GM21576 (cell line): ENCODE results near the gene ULK1.
"Not testable (repeated sequence)": the region's sequence is repeated elsewhere in the genome, so short reads cannot be mapped to it uniquely, and the experiment has no call there.

Source experiments
- ATAC-seq: cut with Tn5 transposase; IDR thresholded peaks from one replicate; pipeline ENCODE4 v1.9.1; 2021; ENCODE audit warnings: mild to moderate bottlenecking, moderate library complexity; ENCODE audit not compliant: unreplicated experiment

ULK1 gene

GRCh38 chr12:131861261-131862083, 33.0 kb upstream of the ULK1 start:
- ATAC-seq: no peak

DNA sequence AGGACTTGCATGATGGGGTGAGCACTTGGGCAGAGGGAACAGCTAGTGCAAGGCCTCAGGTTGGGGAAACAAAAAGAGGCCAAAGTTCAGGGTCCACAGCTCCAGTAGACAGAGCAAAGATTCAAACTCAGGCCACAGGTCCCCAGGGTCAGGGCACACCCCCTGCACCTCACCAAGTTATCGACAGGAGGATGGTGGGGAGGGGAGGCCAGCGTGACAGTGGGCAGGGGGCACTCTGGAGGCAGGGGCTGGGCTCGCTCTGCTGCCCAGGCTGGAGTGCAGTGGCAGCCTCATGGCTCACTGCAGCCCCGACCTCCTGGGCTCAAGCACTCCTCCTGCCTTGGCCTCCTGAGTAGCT, 32.4 kb upstream of the ULK1 start:
- no peak for ATAC-seq

DNA sequence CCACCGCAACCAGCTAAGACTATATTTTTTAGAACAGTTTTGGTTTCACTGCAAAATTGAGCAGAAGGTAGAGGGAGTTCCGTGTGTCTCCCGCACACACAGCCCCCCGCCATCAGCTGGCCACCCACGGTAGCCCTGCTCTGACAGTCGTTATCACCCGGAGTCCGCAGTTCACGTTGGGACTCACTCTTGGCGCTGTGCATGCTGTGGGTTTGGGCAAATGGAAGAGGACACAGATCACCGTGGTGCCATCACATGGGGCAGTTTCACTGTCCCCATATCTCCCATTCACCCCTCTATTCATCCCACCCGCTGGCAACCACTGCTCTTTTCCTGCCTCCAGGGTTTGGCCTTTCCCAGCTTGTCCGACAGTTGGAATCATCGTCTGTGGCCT, 31.8 kb upstream of the ULK1 start:
- ATAC-seq: no peak

DNA sequence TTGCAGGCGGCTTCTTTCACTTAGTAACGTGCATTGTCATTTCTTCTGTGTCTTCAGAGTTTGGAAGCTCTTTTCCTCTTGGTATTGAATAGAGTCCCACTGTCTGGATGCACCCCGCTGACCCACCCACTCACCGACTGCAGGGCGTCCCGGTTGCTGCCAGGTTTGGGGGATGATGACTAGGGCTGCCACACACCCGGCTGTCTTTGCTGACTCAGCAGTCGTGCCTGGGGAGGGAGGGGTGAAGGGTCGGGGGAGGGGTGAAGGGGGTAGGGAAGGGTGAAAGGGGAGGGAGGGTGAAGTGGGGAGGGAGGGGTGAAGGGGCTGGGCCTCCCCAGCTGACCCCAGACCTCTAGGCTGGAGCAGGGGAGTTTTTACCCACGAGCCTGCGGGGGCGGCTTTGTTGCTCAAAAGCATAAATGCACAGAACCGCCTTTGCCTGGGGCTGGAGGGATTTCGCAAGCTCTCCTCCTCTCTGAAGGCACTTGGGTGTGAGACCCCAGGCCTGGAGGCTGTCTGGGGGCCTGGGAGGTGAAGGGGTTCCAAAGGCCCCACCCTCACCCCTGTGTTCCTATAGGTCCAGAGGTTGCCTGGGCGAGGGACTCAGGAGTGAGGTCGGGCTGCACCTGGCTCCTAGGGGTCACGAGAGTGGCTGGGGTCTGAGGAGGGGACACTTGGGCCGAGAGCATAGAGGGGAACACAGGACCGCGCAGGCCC, 31.3 kb upstream of the ULK1 start:
- no peak for ATAC-seq

- no peak for ATAC-seq
Measured at GRCh38 chr12:131863711-131864396, 30.6 kb upstream of the ULK1 start.

DNA sequence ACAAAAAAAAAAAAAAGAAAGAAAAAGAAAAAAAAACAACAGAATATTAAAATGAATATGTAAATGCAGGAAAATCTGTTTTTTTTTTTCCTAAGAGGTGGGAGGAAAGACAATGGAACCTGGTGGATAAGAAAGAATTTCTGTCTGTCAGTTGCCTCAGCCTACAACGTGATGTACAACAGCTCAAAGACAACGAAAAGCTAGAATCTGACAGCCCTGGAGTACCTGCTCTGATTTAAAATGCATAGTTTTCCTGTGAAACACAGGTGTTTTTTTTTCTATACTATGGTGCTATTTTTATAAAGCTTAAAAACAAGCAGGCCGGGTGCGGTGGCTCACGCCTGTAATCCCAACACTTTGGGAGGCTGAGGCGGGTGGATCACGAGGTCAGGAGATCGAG, 30.0 kb upstream of the ULK1 start:
- ATAC-seq: no peak

GRCh38 chr12:131865180-131865875, 29.1 kb upstream of the ULK1 start:
- no peak for ATAC-seq

GRCh38 chr12:131867471-131867870, 27.0 kb upstream of the ULK1 start:
- no peak for ATAC-seq

DNA sequence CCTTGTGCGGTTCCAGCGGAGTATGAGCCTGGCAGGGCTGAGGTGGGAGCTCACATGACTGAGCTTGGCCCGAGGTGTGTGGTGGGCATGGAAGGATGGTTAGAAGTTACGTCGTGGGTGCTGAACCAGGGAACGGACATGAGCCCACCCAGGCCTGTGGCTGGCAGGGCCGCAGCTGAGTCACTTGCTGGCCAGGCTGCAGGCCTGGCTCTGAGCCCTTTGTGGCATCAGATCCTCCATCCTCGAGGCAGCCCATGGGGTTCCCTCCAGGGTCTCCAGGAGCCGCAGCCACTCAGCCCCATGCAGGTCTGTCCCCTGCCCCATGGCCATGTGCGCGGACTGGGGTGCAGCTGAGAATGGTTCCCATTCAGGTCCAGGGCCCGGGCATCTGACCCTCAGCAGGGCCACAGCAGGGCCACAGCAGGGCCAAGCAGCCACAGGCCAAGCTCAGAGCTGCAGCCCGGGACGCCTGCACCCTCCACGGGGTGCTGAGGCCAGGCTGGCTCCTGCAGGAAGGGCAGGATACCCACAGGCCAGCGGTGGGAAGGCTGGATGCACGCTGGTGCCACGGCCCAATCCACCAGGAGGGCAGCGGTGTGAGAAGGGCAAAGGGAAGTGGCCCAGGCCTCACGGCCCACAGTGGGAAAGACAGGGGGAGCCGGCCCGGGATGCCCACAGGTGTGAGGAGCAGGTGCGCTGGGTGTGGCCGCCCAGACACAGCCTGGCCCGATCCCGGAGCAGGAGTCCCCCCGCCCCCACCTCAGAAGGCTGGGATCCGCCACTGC, 26.3 kb upstream of the ULK1 start:
- ATAC-seq: no peak

- no peak for ATAC-seq
Measured at GRCh38 chr12:131869871-131870418, 24.5 kb upstream of the ULK1 start.

- ATAC-seq: no peak
Measured at GRCh38 chr12:131871677-131872076, 22.7 kb upstream of the ULK1 start.

DNA sequence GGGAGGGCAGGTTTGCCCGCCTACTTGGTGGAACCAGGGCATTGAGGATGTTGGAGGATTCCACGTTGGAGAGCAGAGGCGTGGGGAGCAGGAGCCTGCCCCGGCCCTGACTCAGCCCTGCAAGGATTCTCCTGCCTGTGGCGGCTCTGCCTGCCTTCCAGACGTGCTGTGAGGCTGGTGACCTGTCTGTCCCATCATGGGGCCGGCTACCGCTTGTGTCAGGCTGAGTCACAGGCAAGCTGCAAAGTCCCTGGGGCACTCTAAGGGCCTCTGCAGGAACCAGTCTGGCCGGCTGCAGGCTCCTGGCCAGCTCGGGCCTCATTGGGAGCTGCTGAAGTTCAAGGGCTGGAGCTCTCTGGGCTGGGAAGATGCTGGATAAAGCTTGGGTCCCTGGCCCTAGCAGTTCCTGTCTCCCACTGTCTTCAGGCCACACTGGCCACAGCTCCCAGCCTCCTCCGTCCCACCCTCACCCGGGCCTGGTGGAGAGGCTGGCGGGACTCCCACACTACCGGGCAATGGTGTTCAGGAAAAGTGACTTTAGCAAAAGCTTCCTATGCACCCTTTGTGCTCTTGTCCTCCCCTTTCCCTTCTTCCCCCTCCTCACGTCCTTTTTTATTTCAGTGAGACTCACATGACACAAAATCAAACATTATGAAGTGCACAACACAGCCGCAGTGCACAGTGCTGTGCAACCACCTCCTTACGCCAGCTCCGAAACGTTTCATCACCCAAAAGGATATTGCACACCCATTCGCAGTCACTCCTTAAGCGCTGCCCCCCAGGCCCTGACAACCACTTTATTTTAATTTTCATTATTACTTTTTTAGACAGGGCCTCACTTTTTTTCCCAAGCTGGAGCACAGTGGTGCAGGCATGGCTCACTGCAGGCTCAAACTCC, 22.0 kb upstream of the ULK1 start:
- no peak for ATAC-seq

DNA sequence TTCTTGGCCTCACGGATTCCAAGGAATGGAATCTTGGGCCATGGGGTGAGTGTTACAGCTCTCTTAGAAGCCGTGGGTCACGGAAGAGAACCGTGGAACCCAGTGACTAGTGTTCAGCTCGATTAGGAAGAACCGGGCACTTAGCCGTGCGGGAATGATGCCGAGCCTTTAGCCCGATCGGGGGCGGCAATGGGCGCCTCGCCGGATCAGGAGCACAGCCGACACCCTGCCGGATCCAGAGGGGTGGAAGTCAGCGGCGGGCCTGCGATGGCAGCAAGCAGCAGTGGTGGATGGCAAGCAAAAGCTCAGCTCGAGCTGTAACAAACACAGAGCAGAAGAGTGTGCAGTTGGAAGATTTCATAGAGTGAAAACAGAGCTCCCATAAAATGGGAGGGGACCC, 21.1 kb upstream of the ULK1 start:
- ATAC-seq: no peak

DNA sequence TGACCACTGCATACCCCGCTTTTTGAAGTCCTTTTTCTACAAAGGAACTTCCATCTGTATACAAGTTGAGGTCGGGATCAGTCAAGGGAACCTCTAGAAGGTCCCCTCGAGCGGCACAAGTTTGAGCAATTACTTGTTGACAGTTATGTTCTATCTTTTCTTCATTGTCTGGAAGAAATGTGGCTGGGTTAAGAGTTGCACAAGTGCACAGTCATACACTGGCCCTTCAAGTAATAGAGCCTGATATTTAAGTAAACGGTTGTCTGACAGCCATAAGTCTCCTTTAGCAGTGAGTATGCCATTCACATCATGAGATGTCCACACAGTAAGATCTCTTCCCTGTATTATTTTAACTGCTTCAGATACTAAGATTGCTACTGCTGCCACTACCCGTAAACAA, 19.4 kb upstream of the ULK1 start:
- ATAC-seq: not testable (repeated sequence)

- not testable (repeated sequence) for ATAC-seq
Measured at GRCh38 chr12:131877216-131877615, 17.2 kb upstream of the ULK1 start.

- ATAC-seq: not testable (repeated sequence)
Measured at GRCh38 chr12:131878436-131878835, 16.0 kb upstream of the ULK1 start.

DNA sequence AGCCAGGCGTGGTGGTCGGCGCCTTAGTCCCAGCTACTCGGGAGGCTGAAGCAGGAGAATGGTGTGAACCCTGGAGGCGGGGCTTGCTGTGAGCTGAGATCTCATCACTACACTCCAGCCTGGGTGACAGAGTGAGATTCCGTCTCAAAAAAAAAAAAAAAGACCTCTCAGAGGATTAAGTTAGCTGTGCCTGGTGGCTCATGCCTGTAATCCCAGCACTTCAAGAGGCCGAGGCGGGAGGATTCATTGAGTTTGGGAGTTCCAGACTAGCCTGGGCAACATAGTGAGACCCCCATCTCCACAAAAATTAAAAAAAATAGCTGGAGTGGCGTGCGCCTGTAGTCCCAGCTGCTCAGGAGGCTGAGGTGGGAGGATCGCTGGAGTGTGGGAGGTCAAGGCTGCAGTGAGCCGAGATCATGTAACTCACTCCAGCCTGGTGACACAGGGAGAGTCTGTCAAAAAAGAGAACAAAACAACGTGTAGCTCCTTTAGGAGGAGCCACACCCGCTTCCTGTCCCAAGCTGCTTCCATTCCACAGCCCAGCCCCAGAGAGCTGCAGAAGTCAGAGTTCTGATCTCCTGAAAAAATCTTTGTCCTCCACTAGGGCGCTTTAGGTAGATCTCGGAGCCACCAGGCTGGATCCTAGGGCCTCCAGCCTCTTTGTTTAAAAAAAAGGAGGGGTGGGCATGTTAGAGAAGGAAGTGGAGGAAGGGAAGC, 11.5 kb upstream of the ULK1 start:
- ATAC-seq: no peak

DNA sequence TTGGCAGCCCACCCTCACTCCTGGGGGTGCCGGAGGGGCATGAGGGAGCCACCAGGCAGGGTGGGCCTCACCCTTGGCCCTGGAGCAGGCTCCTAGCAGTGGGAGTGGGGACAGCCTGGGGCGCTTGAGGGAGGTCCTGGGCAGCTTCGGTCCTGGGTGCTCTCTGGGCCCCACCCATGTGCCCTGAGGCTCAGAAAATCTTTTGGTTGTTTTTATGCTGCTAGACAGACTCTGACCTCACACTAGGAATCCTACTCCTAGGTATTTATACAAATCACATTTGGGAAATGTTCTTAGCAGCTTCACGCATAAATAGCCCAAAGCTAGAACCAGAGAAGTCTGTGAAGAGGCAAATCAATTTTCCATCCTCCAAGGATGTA, 10.9 kb upstream of the ULK1 start:
- no peak for ATAC-seq

DNA sequence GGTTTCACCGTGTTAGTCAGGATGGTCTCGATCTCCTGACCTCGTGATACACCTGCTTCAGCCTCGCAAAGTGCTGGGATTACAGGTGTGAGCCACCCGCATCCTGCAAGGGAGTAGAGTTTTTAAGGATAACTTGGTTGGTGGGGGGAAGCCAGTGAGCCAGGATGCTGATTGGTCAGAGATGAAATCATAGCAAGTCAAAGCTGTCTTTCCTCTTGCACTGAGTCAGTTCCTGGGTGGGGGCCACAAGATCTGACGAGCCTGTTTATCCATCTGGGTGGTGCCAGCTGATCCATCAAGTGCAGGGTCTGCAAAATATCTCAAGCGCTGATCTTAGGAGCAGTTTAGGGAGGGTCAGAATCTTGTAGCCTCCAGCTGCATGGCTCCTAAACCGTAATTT, 9.3 kb upstream of the ULK1 start:
- not testable (repeated sequence) for ATAC-seq
